Central memory CD4-positive, alpha-beta T cell (primary cell): Measurements from ENCODE around the gene SCFD2.

Source experiments
- DNase-seq: peaks from one replicate; pipeline ENCODE4 v3.0.0; 2022

SCFD2 gene

GRCh38 chr4:52911684-52912294, 454.1 kb downstream of the SCFD2 start:
- DNase-seq, result peak; percentile 33

GRCh38 chr4:52910115-52910514, 455.7 kb downstream of the SCFD2 start:
- DNase-seq, result no peak

GRCh38 chr4:52907510-52907909, 458.4 kb downstream of the SCFD2 start:
- no peak for DNase-seq

GRCh38 chr4:52904421-52904820, 461.4 kb downstream of the SCFD2 start:
- no peak for DNase-seq

GRCh38 chr4:52903273-52903672, 462.6 kb downstream of the SCFD2 start:
- DNase-seq, result no peak

- no peak for DNase-seq
Measured at GRCh38 chr4:52894443-52894842, 471.4 kb downstream of the SCFD2 start.

- no peak for DNase-seq
Measured at GRCh38 chr4:52892880-52893279, 473.0 kb downstream of the SCFD2 start.

- no peak for DNase-seq
Measured at GRCh38 chr4:52891743-52892142, 474.1 kb downstream of the SCFD2 start.

- no peak for DNase-seq
Measured at GRCh38 chr4:52890521-52890791, 475.4 kb downstream of the SCFD2 start.

GRCh38 chr4:52889778-52890520, 475.9 kb downstream of the SCFD2 start:
- no peak for DNase-seq

GRCh38 chr4:52889354-52889753, 476.5 kb downstream of the SCFD2 start:
- DNase-seq, result no peak

- no peak for DNase-seq
Measured at GRCh38 chr4:52884994-52885393, 480.9 kb downstream of the SCFD2 start.

- DNase-seq, result no peak
Measured at GRCh38 chr4:52883707-52884669, 481.9 kb downstream of the SCFD2 start.

- DNase-seq, result no peak
Measured at GRCh38 chr4:52883183-52883621, 482.7 kb downstream of the SCFD2 start.

GRCh38 chr4:52880994-52881393, 484.9 kb downstream of the SCFD2 start:
- no peak for DNase-seq

- DNase-seq, result no peak
Measured at GRCh38 chr4:52879471-52879870, 486.4 kb downstream of the SCFD2 start.

- DNase-seq, result no peak
Measured at GRCh38 chr4:52877694-52878093, 488.2 kb downstream of the SCFD2 start.

GRCh38 chr4:52877036-52877435, 488.8 kb downstream of the SCFD2 start:
- no peak for DNase-seq

- no peak for DNase-seq
Measured at GRCh38 chr4:52876069-52876468, 489.8 kb downstream of the SCFD2 start.

- DNase-seq, result no peak
Measured at GRCh38 chr4:52874948-52875347, 490.9 kb downstream of the SCFD2 start.

- no peak for DNase-seq
Measured at GRCh38 chr4:52873861-52874343, 492.0 kb downstream of the SCFD2 start.

GRCh38 chr4:52873191-52873590, 492.7 kb downstream of the SCFD2 start:
- no peak for DNase-seq

GRCh38 chr4:52870225-52870624, 495.6 kb downstream of the SCFD2 start:
- no peak for DNase-seq

GRCh38 chr4:52869656-52870055, 496.2 kb downstream of the SCFD2 start:
- no peak for DNase-seq
